Nephron (organoid): ENCODE data around the gene AKIRIN2.
A peak's percentile ranks its signal among the peaks of the same experiment; 100 is the strongest.

Experiments used
- H3K27ac Mint-ChIP-seq, 3 experiments: 2 replicates each; pipeline ENCODE4 v1.8.0; 2020; ENCODE audit warnings: mixed read lengths in 3 of 3, mild to moderate bottlenecking in 2 of 3, moderate library complexity in 1 of 3
- H3K27me3 Mint-ChIP-seq: 2 replicates; pipeline ENCODE4 v1.8.0; 2021; ENCODE audit warnings: low read depth, mild to moderate bottlenecking, moderate library complexity, mixed read lengths
- H3K36me3 Mint-ChIP-seq: 2 replicates; pipeline ENCODE4 v1.8.0; 2020; ENCODE audit warnings: low read depth, mixed read lengths
- H3K4me1 Mint-ChIP-seq: 2 replicates; pipeline ENCODE4 v1.8.0; 2020; ENCODE audit warnings: mixed read lengths
- H3K4me3 Mint-ChIP-seq, 3 experiments: 2 replicates each; pipeline ENCODE4 v1.8.0; 2020; ENCODE audit warnings: mild to moderate bottlenecking in 3 of 3, mixed read lengths in 3 of 3, moderate library complexity in 2 of 3
- H3K9me3 Mint-ChIP-seq: 2 replicates; pipeline ENCODE4 v1.8.0; 2020; ENCODE audit warnings: mixed read lengths
- CTCF ChIP-seq, 3 experiments: fragments of 200-600 bp; sonication (generic); IDR thresholded peaks; one replicate each; pipeline ENCODE4 v1.5.0; 2021; ENCODE audit warnings: antibody characterized with exemption in 3 of 3; ENCODE audit not compliant: unreplicated experiment in 3 of 3

AKIRIN2 gene

GRCh38 chr6:87630746-87631145 is 71.3 kb downstream of the AKIRIN2 start:
- H3K36me3 Mint-ChIP-seq = peaks cover 30% of the 10 kb centered on the region
- no peak overlapping the region for H3K27ac Mint-ChIP-seq
- no peaks in the 10 kb centered on the region for H3K9me3 Mint-ChIP-seq
- no peak overlapping the region for H3K4me3 Mint-ChIP-seq
- peaks cover 5% of the 10 kb centered on the region for H3K4me1 Mint-ChIP-seq
- H3K27me3 Mint-ChIP-seq = no peaks in the 10 kb centered on the region
- no peak for TF ChIP-seq CTCF (IDR thresholded peaks at IDR 0.05; ENCODE audit: unreplicated experiment in 3 of 3)

- H3K27me3 Mint-ChIP-seq = no peaks in the 10 kb centered on the region
- no peak overlapping the region for H3K4me3 Mint-ChIP-seq
- no peaks in the 10 kb centered on the region for H3K4me1 Mint-ChIP-seq
- no peak for TF ChIP-seq CTCF (IDR thresholded peaks at IDR 0.05; ENCODE audit: unreplicated experiment in 3 of 3)
- peak overlapping the region in 1 of 3 experiments; percentile 70 for H3K27ac Mint-ChIP-seq
- H3K9me3 Mint-ChIP-seq = no peaks in the 10 kb centered on the region
- H3K36me3 Mint-ChIP-seq = peaks cover 41% of the 10 kb centered on the region
Observed at GRCh38 chr6:87628881-87629280, 73.2 kb downstream of the AKIRIN2 start.

GRCh38 chr6:87628424-87628823 is 73.6 kb downstream of the AKIRIN2 start:
- Mint-ChIP-seq H3K27ac (peak overlapping the region in 2 of 3 experiments; percentile 22 to 70), H3K36me3 (peaks cover 45% of the 10 kb centered on the region), H3K4me3 (no peak overlapping the region), H3K4me1 (no peaks in the 10 kb centered on the region), H3K27me3 (no peaks in the 10 kb centered on the region), H3K9me3 (no peaks in the 10 kb centered on the region)
- TF ChIP-seq CTCF (IDR thresholded peaks at IDR 0.05; ENCODE audit: unreplicated experiment in 3 of 3) = no peak
